ENCODE data around the gene FAM72B.
"Not testable (repeated sequence)": the region's sequence is repeated elsewhere in the genome, so short reads cannot be mapped to it uniquely, and the experiment has no call there.

Gene FAM72B

DNA sequence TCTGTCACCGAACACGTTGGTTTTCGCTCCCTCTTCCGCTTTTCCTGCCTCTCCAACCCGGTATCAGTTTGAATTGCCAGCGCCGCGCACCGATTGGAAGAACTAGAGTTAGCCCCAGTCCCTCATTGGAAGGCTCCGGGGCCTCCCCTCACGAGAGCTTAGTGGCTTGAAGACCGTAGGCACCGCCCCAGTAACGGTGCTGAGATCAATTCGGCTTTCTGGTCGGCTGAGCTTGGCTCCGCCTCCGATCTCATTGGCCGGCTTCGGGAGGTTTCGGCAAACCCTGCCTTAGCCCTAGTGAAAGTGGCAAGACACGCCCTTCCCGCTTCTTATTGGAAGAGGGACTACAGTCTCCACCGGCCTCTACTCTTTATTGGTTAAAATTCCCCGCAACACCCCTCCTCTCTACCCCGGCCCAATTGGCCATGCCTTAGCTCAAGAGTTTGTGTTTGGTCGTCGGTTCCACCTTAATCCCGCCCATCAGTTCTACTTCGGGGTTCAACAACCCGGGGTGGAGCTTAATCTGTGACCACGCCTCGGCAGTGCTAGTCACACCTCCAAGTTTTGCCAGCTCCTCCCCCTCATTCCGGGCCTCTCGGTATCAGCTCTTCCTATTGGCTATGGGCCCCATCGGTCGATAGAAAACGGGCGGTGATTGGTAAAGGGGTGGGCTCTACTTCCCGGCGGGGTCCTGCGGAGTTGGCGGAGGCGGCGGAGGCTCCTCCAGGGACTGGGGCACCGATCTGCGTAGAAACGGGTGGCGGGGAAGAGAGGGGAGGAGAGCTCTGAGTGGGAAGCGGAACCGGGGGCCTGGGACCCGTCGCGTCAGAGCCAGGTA is at the start of gene FAM72B, which contains the start of gene SRGAP2C:
TSS of gene FAM72B (minus strand) at position 51 of the 838 bp plus-strand sequence. CDS start 851 bp downstream, outside the sequence.
TSS of gene SRGAP2C (plus strand) at position 686 of the 838 bp plus-strand sequence. CDS start 2,472 bp downstream, outside the sequence.
- peak within 1 kb of the TSS; percentile 45 for H3K4me3 ChIP-seq (ENCODE audit: low read depth, low read length)
- in situ Hi-C loops (cut with HindIII; ENCODE audit: low sequenced_read_pairs): not testable (repeated sequence)
- peak; percentile 96 for DNase-seq (ENCODE audit: low read depth)

DNA sequence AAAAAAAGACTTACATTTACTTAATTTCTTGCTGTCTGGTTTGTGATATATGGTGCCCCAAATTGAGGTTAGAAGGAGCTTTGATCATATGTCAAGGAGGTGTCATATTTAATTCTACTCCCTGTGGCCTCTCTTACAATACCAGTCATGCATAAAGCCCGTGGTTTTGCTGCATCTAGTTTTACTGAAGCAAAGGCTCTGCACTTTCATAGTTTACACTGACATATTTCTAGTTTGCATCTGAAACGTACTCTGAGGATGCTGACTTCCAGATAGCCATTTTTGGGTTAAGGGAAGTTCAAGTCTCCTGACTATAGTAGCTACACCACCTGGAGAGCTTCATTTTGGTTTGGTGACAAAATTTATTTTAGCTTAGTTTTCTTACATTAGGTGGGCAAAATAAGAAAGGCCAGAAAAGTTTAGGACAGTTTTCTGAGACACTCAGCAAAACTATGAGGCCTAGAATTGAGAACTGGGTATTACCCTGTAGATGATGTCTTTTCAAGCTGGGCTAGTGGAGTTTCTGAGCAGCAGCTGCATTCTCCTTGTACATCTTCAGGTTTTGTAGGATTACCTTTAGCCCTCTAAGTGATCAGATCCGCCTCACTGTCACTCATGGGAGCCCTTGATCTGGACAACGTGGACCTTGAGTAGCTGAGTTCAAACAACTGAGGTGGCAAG is 48.4 kb upstream of the FAM72B start:
- DNase-seq (ENCODE audit: low read depth); H3K4me3 ChIP-seq (ENCODE audit: low read depth, low read length); in situ Hi-C loops (cut with HindIII; ENCODE audit: low sequenced_read_pairs): not testable (repeated sequence)

DNA sequence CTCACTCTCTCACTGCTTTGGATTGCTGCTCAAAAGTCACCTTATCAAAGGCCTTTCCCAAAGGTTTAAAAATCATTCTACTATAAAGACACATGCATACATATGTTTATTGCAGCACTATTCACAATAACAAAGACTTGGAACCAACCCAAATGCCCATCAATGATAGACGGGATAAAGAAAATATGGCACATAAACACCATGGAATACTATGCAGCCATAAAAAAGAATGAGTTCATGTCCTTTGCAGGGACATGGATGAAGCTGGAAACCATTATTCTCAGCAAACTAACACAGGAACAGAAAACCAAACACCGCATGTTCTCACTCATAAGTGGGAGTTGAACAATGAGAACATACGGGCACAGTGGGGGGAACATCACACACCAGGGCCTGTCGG is 46.5 kb upstream of the FAM72B start:
- H3K4me3 ChIP-seq (ENCODE audit: low read depth, low read length); DNase-seq (ENCODE audit: low read depth); in situ Hi-C loops (cut with HindIII; ENCODE audit: low sequenced_read_pairs): not testable (repeated sequence)

DNA sequence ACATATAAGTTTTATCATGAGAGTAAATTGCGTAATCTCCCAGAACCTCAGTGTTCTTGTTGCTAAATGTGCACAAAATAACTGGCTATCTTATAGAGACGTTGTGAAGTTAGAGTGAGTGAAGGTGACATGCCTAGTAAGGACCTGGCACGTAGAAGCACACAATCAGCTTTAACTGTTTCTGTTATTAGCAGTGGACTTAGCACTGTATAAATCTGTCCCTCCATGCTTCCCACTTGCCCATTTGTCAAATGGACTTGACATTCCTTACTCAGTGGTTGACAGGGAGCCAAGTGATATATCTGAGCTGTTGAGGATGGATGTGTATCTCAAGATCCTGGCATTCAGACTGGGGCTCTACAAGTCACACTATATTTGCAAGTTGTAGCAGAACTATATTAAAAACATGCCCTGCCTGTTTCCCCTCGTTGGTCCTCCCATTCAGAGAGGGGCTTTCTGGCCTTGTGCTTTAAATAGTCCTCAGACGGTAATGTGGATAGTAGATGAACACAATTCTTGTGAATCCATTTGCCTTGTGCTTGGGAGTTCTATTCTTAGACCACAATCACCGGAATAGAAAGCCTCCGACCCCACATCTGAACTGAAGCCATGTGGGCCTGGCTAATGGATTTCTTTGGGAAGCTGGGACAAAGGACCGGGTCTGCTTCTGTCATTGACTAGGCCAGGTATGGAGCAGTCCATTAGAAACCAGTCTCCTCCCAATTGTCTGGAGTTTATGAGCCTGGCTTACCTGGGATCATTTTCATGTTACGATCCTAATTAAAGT is 43.6 kb upstream of the FAM72B start:
- DNase-seq (ENCODE audit: low read depth); in situ Hi-C loops (cut with HindIII; ENCODE audit: low sequenced_read_pairs): not testable (repeated sequence)

DNA sequence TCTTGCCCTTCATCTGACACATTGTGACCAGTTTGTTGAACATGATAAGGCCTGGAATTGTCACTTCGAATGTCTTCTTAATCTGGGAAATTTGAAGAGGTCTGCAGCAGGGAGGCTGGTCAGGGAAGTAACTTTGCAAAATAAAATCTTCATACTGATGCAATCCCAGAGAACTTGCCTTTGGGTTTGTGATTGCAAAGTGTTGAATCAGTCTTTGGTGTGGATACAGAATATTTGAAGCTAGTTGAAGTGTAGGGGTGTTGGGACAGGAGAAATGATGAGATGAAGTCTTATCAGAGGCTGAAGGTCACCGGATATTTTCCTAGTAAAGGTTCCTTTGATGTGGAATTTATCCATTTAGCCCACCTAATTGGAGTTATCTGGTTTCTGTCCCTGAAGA is 42.8 kb upstream of the FAM72B start:
- H3K4me3 ChIP-seq (ENCODE audit: low read depth, low read length); in situ Hi-C loops (cut with HindIII; ENCODE audit: low sequenced_read_pairs); DNase-seq (ENCODE audit: low read depth): not testable (repeated sequence)

More for the DNA sequence above, 43.6 kb upstream of the FAM72B start:
- H3K4me3 ChIP-seq (ENCODE audit: low read depth, low read length): not testable (repeated sequence)

DNA sequence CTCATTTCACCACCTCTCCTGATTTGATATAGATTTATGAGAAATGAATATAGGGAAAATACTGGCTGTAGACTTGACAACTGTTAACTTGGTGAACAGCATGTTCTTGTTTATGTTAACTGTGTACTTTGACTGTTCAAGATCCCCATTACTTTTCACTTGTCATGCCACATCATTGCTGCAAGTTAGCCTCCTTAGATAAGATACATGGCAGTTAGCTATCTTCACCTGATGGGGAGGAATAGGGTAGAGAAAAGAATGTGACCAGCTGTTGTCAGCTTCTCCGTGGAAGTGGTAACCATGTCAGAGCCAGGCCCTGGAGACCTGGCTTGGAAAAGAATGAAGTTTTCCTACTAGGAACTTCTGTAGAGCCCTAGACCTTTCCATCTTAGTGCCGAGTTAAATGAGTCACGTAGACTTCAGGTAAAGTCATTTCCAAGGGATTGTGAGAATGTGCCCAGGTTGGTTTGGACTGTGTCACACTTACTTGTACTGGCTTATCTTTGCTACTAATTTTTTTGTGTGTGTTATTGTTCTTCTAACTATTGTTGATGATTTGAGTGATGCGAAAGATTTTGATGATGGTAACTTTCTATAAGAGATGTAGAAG is 42.3 kb upstream of the FAM72B start:
- in situ Hi-C loops (cut with HindIII; ENCODE audit: low sequenced_read_pairs); DNase-seq (ENCODE audit: low read depth); H3K4me3 ChIP-seq (ENCODE audit: low read depth, low read length): not testable (repeated sequence)

DNA sequence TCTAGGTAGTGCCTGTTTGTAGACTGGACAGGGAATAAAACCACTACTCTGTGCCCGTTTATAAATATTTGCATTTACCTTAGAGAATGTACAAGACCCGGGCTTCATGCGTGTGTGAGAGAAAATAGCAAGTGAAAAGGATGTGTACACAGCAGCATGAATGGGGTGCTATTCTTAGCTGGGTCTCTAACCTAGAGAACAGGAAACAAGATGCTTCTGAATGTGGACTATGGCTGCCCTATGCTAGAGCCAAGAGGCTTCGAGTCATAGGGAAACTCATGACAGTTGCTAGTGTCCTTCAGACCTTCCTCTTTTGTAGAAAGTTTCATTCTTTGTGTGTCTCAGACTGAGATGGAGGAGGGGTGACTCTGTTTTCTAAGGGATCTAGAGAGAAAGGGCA is 40.6 kb upstream of the FAM72B start:
- in situ Hi-C loops (cut with HindIII; ENCODE audit: low sequenced_read_pairs); DNase-seq (ENCODE audit: low read depth); H3K4me3 ChIP-seq (ENCODE audit: low read depth, low read length): not testable (repeated sequence)

DNA sequence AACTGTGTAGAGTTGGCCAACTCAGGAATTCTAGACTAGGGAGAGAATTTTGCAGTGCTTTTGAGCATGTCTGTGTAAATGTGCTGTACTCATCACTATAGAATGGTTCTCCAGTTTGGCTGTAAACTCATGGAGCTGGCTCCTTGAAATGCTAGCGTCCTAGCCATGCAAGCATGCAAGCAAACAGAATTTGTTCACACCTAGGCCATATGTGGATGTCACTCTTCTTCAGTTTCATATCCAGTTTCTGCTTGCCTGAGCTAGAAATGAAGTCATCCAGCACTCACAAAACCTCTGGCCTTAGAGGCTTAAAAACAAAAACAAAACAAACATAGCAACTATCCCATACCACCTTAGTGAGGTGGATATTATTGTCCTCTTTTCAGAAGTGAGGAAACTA is 37.6 kb upstream of the FAM72B start:
- in situ Hi-C loops (cut with HindIII; ENCODE audit: low sequenced_read_pairs); DNase-seq (ENCODE audit: low read depth); H3K4me3 ChIP-seq (ENCODE audit: low read depth, low read length): not testable (repeated sequence)

DNA sequence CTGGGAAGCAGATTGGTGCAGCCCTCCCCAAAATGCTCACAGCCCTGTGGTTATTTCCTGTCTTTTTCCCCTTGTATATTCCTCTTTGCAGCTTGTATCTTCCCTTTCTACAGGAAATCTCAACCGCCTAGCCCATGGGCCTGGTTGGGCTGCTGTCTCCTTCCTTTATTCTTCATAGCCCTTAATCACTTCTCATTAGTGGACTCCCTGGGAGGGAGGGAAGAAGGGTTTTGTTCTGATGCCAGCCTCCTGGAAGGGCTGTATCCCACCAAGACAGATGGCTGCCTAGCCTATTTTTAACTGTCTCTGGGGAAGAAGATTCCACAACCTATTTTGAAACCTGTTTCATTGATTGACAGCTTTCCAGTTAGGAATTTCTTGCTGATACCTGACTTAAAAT is 32.5 kb upstream of the FAM72B start:
- in situ Hi-C loops (cut with HindIII; ENCODE audit: low sequenced_read_pairs); H3K4me3 ChIP-seq (ENCODE audit: low read depth, low read length): not testable (repeated sequence)

DNA sequence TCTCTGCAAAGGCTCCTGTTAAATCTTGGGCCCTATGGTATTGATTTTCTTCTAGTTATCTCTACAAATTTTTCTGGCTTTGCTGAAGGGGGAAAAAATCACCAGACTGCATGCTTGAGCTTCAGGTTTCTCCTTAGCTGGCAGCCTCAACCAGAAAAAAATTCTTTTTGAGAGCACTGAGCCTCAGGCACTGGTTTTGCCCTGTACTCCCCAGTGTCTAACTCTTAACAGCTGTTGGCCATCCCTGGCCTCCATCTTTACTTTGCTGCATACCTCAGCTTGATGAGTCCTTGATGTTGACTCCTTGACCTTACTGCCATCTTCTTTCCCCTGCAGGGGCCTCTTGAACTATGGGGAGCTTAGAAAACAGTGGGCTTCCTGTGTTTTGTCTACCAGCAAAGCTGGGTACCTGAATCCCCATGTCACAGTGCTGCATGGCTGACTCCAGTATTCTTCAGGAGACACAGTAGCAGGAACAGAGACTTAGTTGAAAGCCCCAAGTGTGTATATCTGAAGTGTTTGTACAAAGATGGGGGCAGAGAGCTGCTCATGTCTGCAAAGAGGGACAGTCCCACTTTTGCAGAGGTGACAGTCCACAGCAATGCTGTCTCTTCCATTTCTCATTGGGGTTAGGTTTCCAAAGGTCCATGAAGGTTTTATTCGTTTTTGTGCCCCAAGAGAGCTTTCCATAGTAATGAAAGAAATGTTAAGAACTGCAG is 31.7 kb upstream of the FAM72B start:
- DNase-seq (ENCODE audit: low read depth); H3K4me3 ChIP-seq (ENCODE audit: low read depth, low read length); in situ Hi-C loops (cut with HindIII; ENCODE audit: low sequenced_read_pairs): not testable (repeated sequence)

More for the DNA sequence above, 32.5 kb upstream of the FAM72B start:
- DNase-seq (ENCODE audit: low read depth): not testable (repeated sequence)

DNA sequence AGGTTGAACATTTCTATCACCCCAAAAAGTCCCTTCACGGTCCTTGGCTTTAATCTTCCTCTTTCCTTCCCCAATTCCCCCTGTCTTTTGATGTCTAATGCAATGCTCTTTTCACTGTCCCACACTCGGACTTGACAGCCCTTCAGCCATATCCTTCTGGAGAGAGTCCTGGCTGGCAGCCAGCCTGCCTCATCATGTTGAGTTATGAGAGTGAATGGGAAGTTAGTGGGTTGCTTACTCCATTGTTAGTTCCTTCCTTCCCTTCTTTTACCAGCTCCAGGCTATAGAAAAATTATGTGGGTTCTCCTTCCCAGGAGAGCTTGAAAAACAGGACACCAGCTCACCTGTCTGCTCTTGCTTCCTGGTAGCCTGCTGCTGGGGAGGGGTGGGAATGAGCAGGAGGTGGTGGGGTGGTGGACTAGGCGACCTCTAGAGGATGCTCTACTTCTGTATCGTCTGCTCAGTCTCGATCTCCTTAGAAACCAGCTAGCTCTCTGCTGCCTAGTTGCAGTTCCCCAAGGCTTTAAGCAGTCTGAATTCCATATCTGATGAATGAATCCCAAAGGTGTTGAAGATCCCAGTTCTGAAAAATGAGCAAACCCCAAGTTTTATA is 30.5 kb upstream of the FAM72B start:
- DNase-seq (ENCODE audit: low read depth); in situ Hi-C loops (cut with HindIII; ENCODE audit: low sequenced_read_pairs); H3K4me3 ChIP-seq (ENCODE audit: low read depth, low read length): not testable (repeated sequence)

DNA sequence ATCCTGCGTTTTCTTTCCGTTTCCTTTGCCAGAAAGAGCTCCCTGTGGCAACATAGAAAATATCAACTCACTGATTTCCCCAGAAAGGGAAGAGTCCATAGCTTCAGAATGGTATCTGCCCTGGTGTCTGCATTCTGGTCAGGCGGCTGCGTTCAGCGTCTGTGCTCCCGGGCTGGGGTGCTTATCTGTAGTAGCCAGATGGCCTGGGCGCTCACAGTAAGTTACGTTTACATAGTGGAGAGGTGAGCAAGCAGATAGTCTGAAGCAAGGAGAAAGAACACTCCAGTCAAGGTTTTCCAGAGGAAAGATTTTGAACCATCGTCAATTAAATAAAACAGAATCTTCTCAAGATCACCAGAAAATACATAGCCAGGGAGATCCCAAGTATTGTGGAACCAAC is 29.4 kb upstream of the FAM72B start:
- in situ Hi-C loops (cut with HindIII; ENCODE audit: low sequenced_read_pairs); DNase-seq (ENCODE audit: low read depth); H3K4me3 ChIP-seq (ENCODE audit: low read depth, low read length): not testable (repeated sequence)

DNA sequence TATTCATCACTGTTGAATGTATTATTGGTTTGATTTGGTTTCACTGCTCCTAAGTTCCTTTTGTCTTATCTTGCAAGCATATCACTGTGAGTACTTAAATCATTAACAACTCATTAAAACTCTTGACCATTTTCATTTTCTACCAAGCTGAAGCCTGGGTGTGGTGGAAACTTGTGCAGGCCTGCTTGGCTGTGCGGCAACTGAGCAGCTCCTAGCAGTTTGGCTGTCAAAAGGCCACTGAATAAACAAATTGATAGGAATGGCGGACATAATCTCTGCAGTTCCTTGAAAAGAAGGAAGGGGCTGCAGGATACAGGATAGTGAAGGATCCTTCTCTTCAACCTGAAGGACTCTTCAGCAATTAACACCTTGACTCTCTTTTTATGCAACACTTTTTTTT is 26.6 kb upstream of the FAM72B start:
- DNase-seq (ENCODE audit: low read depth); in situ Hi-C loops (cut with HindIII; ENCODE audit: low sequenced_read_pairs); H3K4me3 ChIP-seq (ENCODE audit: low read depth, low read length): not testable (repeated sequence)

DNA sequence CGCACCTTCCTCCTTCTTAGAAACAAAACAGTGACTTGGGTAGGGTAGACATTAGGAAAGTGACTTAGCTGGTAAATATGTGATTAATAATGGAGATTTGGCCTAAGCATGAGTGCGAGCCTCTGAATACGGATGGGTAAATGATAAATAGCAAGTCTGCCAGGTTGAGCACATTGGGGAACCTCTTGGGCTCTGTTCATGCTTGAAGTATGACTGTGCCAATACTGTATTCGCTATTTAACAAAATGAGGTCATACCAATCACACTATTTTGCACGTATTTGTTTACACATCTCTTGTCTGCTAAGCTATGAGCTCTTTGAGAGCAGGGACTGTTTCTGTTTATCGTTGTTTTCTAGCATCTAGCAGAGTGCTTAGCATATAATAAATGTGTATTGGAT is 24.2 kb upstream of the FAM72B start:
- in situ Hi-C loops (cut with HindIII; ENCODE audit: low sequenced_read_pairs); DNase-seq (ENCODE audit: low read depth); H3K4me3 ChIP-seq (ENCODE audit: low read depth, low read length): not testable (repeated sequence)

DNA sequence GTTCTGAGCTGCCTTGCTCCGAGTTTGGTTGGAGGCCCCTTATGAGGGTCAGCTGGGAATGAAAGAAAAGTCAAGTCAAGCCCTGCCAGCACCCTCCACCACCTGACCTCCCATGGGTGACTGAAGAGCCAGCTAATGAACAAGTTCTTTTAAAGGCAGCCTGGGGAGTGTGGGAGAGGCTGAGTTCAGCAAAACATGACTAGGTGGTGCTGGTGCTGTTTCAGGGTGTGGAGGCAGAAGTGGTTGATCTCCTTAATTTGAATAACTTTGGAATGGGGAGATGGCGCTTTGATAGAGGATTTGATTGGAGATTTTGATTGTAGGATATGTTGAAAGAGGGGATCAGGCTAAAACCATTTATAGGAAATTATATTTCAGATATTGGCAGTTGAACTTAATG is 23.2 kb upstream of the FAM72B start:
- DNase-seq (ENCODE audit: low read depth); H3K4me3 ChIP-seq (ENCODE audit: low read depth, low read length); in situ Hi-C loops (cut with HindIII; ENCODE audit: low sequenced_read_pairs): not testable (repeated sequence)

All from astrocyte of the cerebellum (primary cell).